IMR-90 (cell line): ENCODE data around the gene INPP5B. TPM values are rescaled to one million over a fixed set of nuclear protein-coding genes. Genes with fewer than 3 reads are reported as not detected.

Source experiments
- ATAC-seq: fragments of 200-7000 bp; cut with Tn5 transposase; 2 replicates; pipeline ENCODE4 v1.9.1; 2020; ENCODE audit warnings: low read depth, mild to moderate bottlenecking, moderate library complexity
- BruUV-seq: library from RNA; stranded (reverse); fragments of 400-500 nt; replicated peaks from 2 replicates; lab custom pipeline; 2021; lab: Mats Ljungman, UMichigan
- CTCF ChIA-PET: fragments of 300-600 bp; formaldehyde crosslinking; extraction: SDS; loops from one replicate; lab custom pipeline; 2021; ENCODE audit warnings: antibody characterized with exemption; lab: Yijun Ruan, JAX
- POLR2A ChIA-PET: fragments of 300-600 bp; sonication (Branson Sonifier 250); formaldehyde crosslinking; loops from one replicate; lab custom pipeline; 2022; ENCODE audit warnings: antibody characterized with exemption; ENCODE audit not compliant: unreplicated experiment; lab: Charles Lee
- DNase-seq: peaks from one replicate; pipeline ENCODE4 v3.0.0; 2013
- H2AFZ ChIP-seq: replicated peaks from 2 replicates; pipeline ENCODE3; 2013; ENCODE audit warnings: low read length, mild to moderate bottlenecking; ENCODE audit not compliant: poor library complexity
- H2AK5ac ChIP-seq: 2 replicates; pipeline ENCODE4 v1.6.1; 2013; ENCODE audit warnings: low read depth, low read length, inconsistent platforms
- H2AK9ac ChIP-seq: replicated peaks from 2 replicates; pipeline ENCODE3; 2013; ENCODE audit warnings: mild to moderate bottlenecking, low read depth, low read length, moderate library complexity; ENCODE audit not compliant: poor library complexity
- H2BK120ac ChIP-seq: 2 replicates; pipeline ENCODE4 v1.6.1; 2013; ENCODE audit warnings: low read depth, low read length, inconsistent platforms
- H2BK15ac ChIP-seq: 3 replicates; pipeline ENCODE4 v1.6.1; 2013; ENCODE audit warnings: low read depth, low read length, inconsistent platforms
- H2BK20ac ChIP-seq: 2 replicates; pipeline ENCODE4 v1.6.1; 2013; ENCODE audit warnings: low read depth, mild to moderate bottlenecking, inconsistent platforms, low read length, moderate library complexity
- H2BK5ac ChIP-seq: 2 replicates; pipeline ENCODE4 v1.6.1; 2013; ENCODE audit warnings: mild to moderate bottlenecking, low read depth, low read length, inconsistent platforms; ENCODE audit not compliant: poor library complexity, severe bottlenecking
- H3K14ac ChIP-seq: replicated peaks from 2 replicates; pipeline ENCODE4 v1.6.1; 2013; ENCODE audit warnings: low read depth, low read length, inconsistent platforms
- H3K18ac ChIP-seq: 2 replicates; pipeline ENCODE4 v1.6.1; 2013; ENCODE audit warnings: low read depth, low read length, control low read depth
- H3K23ac ChIP-seq: 2 replicates; pipeline ENCODE4 v1.6.1; 2013; ENCODE audit warnings: low read depth, low read length, inconsistent platforms
- H3K27ac ChIP-seq: 2 replicates; pipeline ENCODE4 v1.5.1; 2013; ENCODE audit warnings: mild to moderate bottlenecking, control low read depth, low read length; ENCODE audit not compliant: insufficient read depth
- H3K27me3 ChIP-seq: 2 replicates; pipeline ENCODE4 v1.6.1; 2013; ENCODE audit warnings: low read length; ENCODE audit not compliant: control insufficient read depth, insufficient read depth
- H3K36me3 ChIP-seq: 2 replicates; pipeline ENCODE4 v1.6.1; 2013; ENCODE audit warnings: low read length, mixed read lengths; ENCODE audit not compliant: control insufficient read depth, insufficient read depth
- H3K4ac ChIP-seq: 2 replicates; pipeline ENCODE4 v1.6.1; 2013; ENCODE audit warnings: low read depth, low read length, inconsistent platforms
- H3K4me1 ChIP-seq: 2 replicates; pipeline ENCODE4 v1.6.1; 2013; ENCODE audit warnings: low read length, mixed read lengths; ENCODE audit not compliant: control insufficient read depth, insufficient read depth
- H3K4me2 ChIP-seq: 2 replicates; pipeline ENCODE4 v1.6.1; 2013; ENCODE audit warnings: low read depth, mild to moderate bottlenecking, control low read depth, low read length, moderate library complexity
- H3K4me3 ChIP-seq: 2 replicates; pipeline ENCODE4 v1.5.1; 2013; ENCODE audit warnings: low read depth, mild to moderate bottlenecking, control low read depth, low read length, moderate library complexity; ENCODE audit not compliant: insufficient read depth
- H3K56ac ChIP-seq: 2 replicates; pipeline ENCODE4 v1.6.1; 2013; ENCODE audit warnings: low read length, inconsistent platforms; ENCODE audit not compliant: insufficient read depth; ENCODE audit errors: extremely low read depth
- H3K79me1 ChIP-seq, 2 experiments: 2 replicates each; pipeline ENCODE4 v1.6.1; 2013; ENCODE audit warnings: low read length in 2 of 2, inconsistent platforms in 1 of 2, low read depth in 1 of 2
- H3K9ac ChIP-seq: 2 replicates; pipeline ENCODE4 v1.6.1; 2013; ENCODE audit warnings: low read depth, low read length, control low read depth
- H3K9me1 ChIP-seq: 2 replicates; pipeline ENCODE4 v1.6.1; 2013; ENCODE audit warnings: low read length, inconsistent platforms; ENCODE audit not compliant: insufficient read depth
- H3K9me3 ChIP-seq: 2 replicates; pipeline ENCODE4 v1.6.1; 2013; ENCODE audit warnings: low read length; ENCODE audit not compliant: control insufficient read depth, insufficient read depth
- H4K20me1 ChIP-seq: 2 replicates; pipeline ENCODE4 v1.6.1; 2013; ENCODE audit warnings: low read length, inconsistent platforms; ENCODE audit not compliant: insufficient read depth
- H4K5ac ChIP-seq: 2 replicates; pipeline ENCODE4 v1.6.1; 2013; ENCODE audit warnings: mild to moderate bottlenecking, low read depth, low read length, control low read depth
- H4K8ac ChIP-seq, 2 experiments: 2 replicates each; pipeline ENCODE4 v1.6.1; 2013; ENCODE audit warnings: low read depth in 2 of 2, low read length in 2 of 2, control low read depth in 1 of 2, inconsistent platforms in 1 of 2
- H4K91ac ChIP-seq: 2 replicates; pipeline ENCODE4 v1.6.1; 2013; ENCODE audit warnings: low read depth, low read length, inconsistent platforms; ENCODE audit not compliant: insufficient read depth
- CTCF ChIP-seq: conservative IDR thresholded peaks from 2 replicates; pipeline ENCODE4 v1.5.1; 2012; ENCODE audit warnings: mild to moderate bottlenecking, low read depth, low read length, improper control_type of control experiment
- POLR2A ChIP-seq: IDR thresholded peaks from 2 replicates; pipeline ENCODE4 v1.6.1; 2012; ENCODE audit warnings: mild to moderate bottlenecking, low read depth, low read length
- RAD21 ChIP-seq: IDR thresholded peaks from 2 replicates; pipeline ENCODE4 v1.6.1; 2012; ENCODE audit warnings: low read length, improper control_type of control experiment
- SMC3 ChIP-seq: fragments of 150-350 bp; IDR thresholded peaks from 2 replicates; pipeline ENCODE4 v1.6.1; 2016; ENCODE audit warnings: low read depth, mild to moderate bottlenecking, antibody characterized with exemption, low read length, moderate library complexity
- WGBS, 2 experiments: methylation state at CpG; one replicate each; pipeline versions ENCODE4 v1.1.5 to v1.1.7; 2013; ENCODE audit warnings: missing lambda C conversion rate in 2 of 2; ENCODE audit not compliant: insufficient read length in 1 of 2; ENCODE audit errors: extremely low coverage in 2 of 2; 5-methylcytosine and 5-hydroxymethylcytosine counted together
- dilution Hi-C: fragments of 300-500 bp; cut with HindIII; formaldehyde crosslinking; loops from one replicate; pipeline ENCODE4 v1.14.3; 2018; ENCODE audit warnings: low sequenced_read_pairs; ENCODE audit not compliant: unreplicated experiment
- in situ Hi-C: fragments of 300-500 bp; cut with MboI; formaldehyde crosslinking; loops from 3 replicates; pipeline ENCODE4 v1.14.3; 2019; ENCODE audit warnings: low sequenced_read_pairs, inconsistent platforms, mixed read lengths
- intact Hi-C: fragments of 100-400 bp; cut with micrococcal nuclease; formaldehyde crosslinking; loops from 2 replicates; pipeline ENCODE4 v1.10.0; 2022
- polyA plus RNA-seq, 3 experiments: library from polyadenylated mRNA; depleted of rRNA; stranded (reverse); fragments of >200 nt; gene quantifications; 2 replicates each; pipeline ENCODE4 v1.2.3, GENCODE V29; 2012; ENCODE audit warnings: low replicate concordance in 1 of 3
- total RNA-seq: library from RNA; depleted of rRNA; stranded (reverse); fragments of >200 nt; gene quantifications from 2 replicates; pipeline ENCODE4 v1.2.3, GENCODE V29; 2012

INPP5B gene
- total and polyA plus RNA-seq, 2 of the 4 experiments (the other 2 are of a cell fraction): 9.4 to 20.4 TPM

- Histone ChIP-seq H3K9ac (no peak overlapping the region; the same call in 1 of the 2 replicates), H2AK5ac (no peak overlapping the region), H2BK5ac (no peak overlapping the region), H2BK120ac (no peak overlapping the region), H3K4me1 (peaks cover 2% of the 10 kb centered on the region; the same call in 1 of the 2 replicates), H3K27me3 (no peaks in the 10 kb centered on the region), H3K4me3 (no peak overlapping the region), H3K4me2 (no peak overlapping the region), H3K18ac (no peak overlapping the region), H2AFZ (no peak overlapping the region), H2BK20ac (no peak overlapping the region), H3K56ac (no peak overlapping the region), H2AK9ac (no peak overlapping the region), H3K9me1 (no peaks in the 10 kb centered on the region), H3K14ac (no peak overlapping the region), H3K79me1 (peaks cover 3 to 9% of the 10 kb centered on the region in 2 experiments; a peak in 1 of 4 replicates), H4K8ac (no peak overlapping the region), H3K4ac (no peak overlapping the region), H3K27ac (no peak overlapping the region), H4K91ac (no peak overlapping the region), H3K9me3 (peaks cover 3% of the 10 kb centered on the region), H4K5ac (no peak overlapping the region), H3K23ac (no peak overlapping the region), H4K20me1 (no peaks in the 10 kb centered on the region; the same call in 1 of the 2 replicates), H3K36me3 (peaks cover 36% of the 10 kb centered on the region), H2BK15ac (no peak overlapping the region)
- ATAC-seq: peak; percentile 60; the same call in 1 of the 2 replicates
- in situ Hi-C loops (no loop called here), intact Hi-C loops (loop anchor here (1.0 kb wide), 1 partner anchor 85 kb away; no protein-coding TSS in a partner anchor), dilution Hi-C loops (no loop called here)
- DNase-seq: peak; percentile 43
- BruUV-seq: no TSS peak
- CTCF ChIA-PET: no interaction called here
- WGBS, 2 experiments: no CpG with 5 or more reads among the region's 4 CpGs
- TF ChIP-seq CTCF: peak; percentile 62
- no peak for TF ChIP-seq POLR2A
- peak; percentile 59 for TF ChIP-seq SMC3
- peak; percentile 60 for TF ChIP-seq RAD21
- POLR2A ChIA-PET: no interaction called here
These were observed 56.4 kb downstream of the INPP5B start for GRCh38 chr1:37890378-37891014.
